EL (cell line): ENCODE measurements around the gene AGTPBP1.
"Not testable (repeated sequence)": the region's sequence is repeated elsewhere in the genome, so short reads cannot be mapped to it uniquely, and the experiment has no call there.

Experiments used
- DNase-seq: peaks from one replicate; pipeline ENCODE4 v3.0.0-alpha.2; 2016

The AGTPBP1 gene

GRCh38 chr9:85719411-85719810 is 22.3 kb downstream of the AGTPBP1 start:
- DNase-seq: not testable (repeated sequence)

DNA sequence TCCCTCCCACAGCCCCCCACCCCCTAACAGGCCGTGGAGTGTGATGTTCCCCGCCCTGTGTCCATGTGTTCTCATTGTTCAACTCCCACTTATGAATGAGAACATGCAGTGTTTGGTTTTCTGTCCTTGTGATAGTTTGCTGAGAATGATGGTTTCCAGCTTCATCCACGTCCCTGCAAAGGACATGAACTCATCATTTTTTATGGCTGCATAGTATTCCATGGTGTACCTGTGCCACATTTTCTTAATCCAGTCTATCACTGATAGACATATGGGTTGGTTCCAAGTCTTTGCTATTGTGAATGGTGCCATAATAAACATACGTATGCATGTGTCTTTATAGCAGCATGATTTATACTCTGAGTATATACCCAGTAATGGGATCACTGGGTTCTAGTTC is 23.9 kb downstream of the AGTPBP1 start:
- DNase-seq: not testable (repeated sequence)

- DNase-seq: no peak
These were observed 24.5 kb downstream of the AGTPBP1 start for GRCh38 chr9:85717220-85717619.

DNA sequence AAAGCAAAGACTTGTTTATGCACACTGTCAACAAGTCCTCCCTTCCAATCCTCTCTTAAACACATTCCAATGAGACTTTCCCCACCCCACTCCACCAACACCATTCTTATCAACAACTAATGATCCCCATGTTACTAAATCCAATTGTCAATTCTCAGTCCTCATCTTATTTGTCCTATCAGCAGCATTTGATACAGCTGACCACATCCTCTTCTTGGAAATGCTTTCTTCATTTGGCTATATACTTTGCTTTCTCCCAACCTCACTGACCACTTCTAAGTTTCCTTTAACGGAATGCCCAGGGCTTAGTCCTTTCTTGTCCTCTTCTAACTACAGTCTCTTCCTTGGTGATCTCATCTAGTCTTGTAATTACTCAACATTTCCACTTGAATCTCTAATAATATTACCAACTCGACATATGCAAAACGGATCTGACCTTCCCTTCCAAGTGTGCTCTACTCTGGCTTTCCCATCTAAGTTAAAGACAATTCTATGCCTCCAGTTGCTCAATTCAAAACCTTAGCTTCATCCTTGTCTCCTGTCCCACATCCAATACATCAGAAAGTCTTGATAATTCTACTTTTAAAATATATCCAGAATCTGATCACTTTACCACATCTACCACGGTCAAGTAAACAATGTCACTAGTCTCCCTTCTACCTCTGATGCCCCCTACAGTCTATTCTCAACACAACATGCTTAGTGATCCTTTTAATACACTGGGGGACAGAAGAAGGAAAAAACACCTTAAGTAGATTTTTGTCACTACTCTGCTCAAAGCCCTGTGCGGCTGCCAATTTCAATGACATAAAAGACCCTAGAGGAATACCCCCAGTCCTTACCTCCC is 25.5 kb downstream of the AGTPBP1 start:
- DNase-seq: no peak

- no peak for DNase-seq
These were observed 26.2 kb downstream of the AGTPBP1 start for GRCh38 chr9:85715587-85715986.

- DNase-seq: no peak
These were observed 27.9 kb downstream of the AGTPBP1 start for GRCh38 chr9:85713897-85714296.

- no peak for DNase-seq
These were observed 37.0 kb downstream of the AGTPBP1 start for GRCh38 chr9:85704744-85705143.

DNA sequence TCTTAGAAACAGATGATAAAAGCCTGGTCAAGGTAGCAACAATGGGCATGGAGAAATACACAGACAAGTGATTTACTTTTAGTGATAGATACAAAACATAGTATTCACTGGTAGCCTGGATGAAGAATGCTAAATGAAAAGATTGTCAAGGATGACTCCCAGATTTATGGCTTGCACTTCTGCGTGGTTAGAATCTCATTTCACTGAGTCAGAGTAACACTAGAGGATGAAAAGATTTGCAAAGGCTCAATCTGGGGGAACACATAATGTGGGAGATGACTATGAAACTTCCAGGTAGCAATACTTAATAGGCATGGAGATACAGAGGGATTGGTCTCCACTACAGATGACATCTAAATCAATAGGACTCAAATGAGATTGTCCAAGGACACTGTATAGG is 38.4 kb downstream of the AGTPBP1 start:
- peak; percentile 26 for DNase-seq

DNA sequence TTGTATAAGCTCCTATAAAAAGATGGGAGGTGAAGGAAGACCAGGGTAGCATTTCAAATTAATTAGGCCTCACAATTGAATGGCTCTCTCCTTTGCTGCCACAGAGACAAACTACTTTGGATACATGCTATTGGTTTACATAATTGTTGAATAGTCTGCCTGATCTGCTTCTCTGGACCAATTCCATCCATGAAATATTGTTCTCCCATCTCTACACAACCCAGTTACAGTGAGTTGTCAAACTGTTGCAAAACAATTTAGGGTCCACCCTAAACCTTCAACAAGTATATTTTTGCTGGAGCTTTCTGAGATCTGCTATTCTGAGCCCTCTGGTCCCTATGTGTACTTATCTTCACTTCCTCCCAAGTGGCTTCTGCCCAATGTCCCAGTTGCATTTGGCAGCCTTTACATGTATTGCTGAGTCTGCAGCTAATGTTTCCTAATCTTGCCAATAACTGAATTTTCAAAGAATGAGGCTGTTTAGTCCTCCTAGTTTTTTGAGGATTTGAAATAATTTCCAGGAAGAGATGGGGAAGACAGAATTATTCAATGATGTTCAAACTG is 38.9 kb downstream of the AGTPBP1 start:
- DNase-seq: no peak

DNA sequence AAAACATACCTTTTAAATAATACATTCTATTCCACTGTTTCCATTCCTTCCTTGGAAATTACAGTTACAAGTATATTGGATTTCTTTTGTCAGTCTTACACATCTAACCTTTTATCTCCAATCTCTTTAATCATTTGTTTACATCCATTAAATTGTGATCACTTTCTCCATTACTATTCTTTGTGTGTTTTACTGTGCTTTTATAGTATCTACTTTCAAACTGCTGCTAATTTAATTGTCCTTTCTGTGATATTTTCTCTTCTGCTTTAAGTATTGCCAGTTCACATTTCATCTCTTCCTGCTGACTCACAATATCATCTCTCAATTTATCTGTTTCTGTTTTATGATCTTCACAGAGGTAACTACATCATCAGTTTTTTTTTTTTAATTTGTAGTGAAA is 39.6 kb downstream of the AGTPBP1 start:
- DNase-seq: no peak

DNA sequence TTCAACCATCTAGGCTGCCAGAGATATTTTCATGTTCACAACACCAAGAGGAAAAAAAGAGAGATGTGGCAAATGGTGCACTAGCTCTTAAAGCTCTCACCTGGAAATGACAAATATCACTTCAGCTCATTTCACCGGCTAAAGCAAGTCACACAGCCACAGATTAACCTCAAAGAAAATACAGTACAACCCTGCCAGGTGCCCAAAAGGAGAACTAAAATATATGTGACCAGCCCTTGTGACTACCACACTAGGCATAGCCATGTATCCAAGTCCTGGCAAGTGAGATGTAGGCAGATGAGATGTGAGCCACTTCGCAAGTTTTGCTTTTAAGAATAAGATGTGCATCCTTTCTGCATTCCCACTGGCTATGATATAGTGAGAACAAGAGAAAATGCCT is 41.4 kb downstream of the AGTPBP1 start:
- no peak for DNase-seq

GRCh38 chr9:85688361-85688760 is 53.4 kb downstream of the AGTPBP1 start:
- no peak for DNase-seq

GRCh38 chr9:85685081-85685480 is 56.7 kb downstream of the AGTPBP1 start:
- DNase-seq: no peak

GRCh38 chr9:85676790-85677189 is 65.0 kb downstream of the AGTPBP1 start:
- DNase-seq: no peak

GRCh38 chr9:85667374-85667773 is 74.4 kb downstream of the AGTPBP1 start:
- no peak for DNase-seq

GRCh38 chr9:85666086-85666485 is 75.7 kb downstream of the AGTPBP1 start:
- DNase-seq: no peak

DNA sequence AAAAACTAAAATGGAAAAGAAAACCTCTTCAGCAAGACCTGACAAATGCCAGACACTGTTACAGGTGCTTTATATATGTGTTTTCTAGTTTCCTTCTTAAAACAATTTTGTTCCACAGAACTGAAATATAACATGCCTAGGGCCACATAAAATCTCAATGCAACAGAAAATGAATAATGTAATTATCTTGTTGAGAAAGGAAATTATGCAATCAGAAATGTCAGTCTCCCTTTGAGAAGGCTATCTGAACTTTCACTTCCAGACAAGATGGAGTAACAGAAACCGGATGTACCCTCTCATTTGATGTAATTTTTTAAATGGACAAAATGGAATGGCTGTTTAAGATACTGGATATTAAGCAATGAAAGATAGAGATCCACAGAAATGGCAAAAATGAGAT is 79.2 kb downstream of the AGTPBP1 start:
- no peak for DNase-seq

- DNase-seq: no peak
These were observed 83.0 kb downstream of the AGTPBP1 start for GRCh38 chr9:85658716-85659115.

GRCh38 chr9:85653153-85653552 is 88.6 kb downstream of the AGTPBP1 start:
- DNase-seq: no peak

DNA sequence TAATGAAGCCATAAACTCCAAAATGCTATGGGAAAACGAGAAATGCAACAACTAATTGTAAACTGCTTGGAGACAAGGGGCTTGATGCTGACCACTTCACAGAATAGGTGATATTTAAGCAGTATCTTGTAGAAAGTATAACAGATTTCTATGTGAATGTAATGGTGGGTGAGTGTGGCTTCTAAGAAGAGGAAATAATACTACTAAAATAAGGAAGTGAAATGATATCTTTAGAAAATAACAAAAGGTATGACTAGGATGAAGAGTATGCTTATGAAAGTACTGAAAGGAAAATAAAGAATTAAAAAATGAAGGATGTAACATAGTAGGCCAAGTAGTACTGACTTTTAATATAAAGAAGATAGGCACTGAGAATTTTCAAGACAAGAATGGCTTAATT is 94.2 kb downstream of the AGTPBP1 start:
- DNase-seq: no peak

GRCh38 chr9:85645909-85646627 is 95.7 kb downstream of the AGTPBP1 start:
- no peak for DNase-seq

DNA sequence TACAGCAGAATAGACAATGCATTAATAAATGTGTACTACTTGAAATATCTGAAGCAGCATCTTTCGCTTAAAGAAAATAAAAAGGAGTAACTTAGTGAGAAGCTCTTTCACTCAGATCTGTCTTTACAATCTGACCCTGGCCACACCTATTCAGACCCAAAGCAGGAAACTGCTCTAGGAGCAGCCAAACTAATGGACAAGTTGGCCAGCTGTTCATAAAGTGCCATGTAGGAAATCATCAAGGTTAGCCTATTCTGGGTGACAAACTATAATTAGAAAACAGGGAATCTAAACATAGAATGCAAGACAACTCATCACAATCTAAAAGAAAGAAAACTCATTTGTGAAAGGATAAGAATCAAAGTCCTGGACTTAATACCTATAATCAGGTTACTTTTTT is 101.3 kb downstream of the AGTPBP1 start:
- no peak for DNase-seq

GRCh38 chr9:85639675-85640186 is 102.0 kb downstream of the AGTPBP1 start:
- DNase-seq: no peak

DNA sequence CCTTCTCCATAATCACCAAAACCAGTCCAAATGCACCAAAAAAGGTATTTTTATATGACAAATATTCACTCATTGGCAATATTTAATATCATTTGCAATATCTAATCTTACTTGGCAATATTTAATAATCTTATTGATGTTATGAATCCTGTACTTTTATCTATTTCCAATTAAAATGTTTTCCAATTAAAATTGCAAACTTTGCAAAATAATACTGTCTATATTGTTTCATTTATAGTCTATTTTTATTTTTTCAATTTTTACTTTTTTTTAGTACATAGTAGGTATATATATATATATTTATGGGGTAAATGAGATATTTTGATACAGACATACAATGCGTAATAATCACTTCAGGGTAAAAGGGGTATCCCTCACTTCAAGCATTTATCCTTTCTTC is 109.9 kb downstream of the AGTPBP1 start:
- no peak for DNase-seq
